Activated T-helper 9 cell treated with anti-CD3 and anti-CD28 coated beads, Interleukin-2, amount 50 U/mL, for 16 hours (primary cell): ENCODE measurements around the gene SLC38A11.

Experiments
- DNase-seq: peaks from one replicate; pipeline ENCODE4 v3.0.0-alpha.2; 2020; ENCODE audit warnings: low read depth

SLC38A11 gene

GRCh38 chr2:164913640-164914350 lies 41.5 kb downstream of the SLC38A11 start:
- no peak for DNase-seq

DNA sequence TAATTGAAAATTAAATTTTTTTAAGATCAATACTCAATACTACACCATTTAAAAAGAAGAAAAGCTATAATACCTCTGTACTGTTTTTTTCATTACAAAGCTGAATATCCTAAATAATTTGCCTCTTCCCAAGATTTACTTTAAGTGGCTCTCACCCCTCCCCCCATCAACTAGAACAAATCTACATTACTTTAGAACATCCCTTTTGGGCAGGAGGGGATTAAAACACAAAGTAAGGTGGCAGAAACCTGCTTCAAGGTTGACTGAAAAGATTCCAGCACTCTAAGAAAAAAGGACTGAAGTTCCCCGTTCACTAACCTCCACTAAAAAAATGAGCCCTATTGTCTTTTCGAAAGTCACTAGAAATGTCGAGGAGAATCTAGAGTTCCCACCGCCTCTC lies 42.3 kb downstream of the SLC38A11 start:
- DNase-seq = no peak

DNA sequence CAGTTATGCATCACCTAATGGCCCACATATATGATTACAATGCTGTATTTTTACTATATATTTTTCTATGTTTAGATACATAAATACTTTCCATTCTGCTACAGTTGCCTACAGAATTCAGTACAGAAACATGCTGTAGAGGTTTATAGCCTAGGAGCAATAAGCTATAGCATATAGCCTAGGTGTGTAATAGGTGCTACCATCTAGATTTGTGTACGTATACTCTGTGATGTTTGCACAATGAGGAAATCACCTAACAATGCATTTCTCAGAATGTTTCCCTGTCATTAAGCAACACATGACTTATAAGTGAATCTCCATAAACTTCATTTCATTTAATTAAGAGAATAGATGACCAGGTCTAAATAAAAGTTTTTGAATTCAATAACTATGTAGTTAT lies 43.5 kb downstream of the SLC38A11 start:
- DNase-seq = no peak

DNA sequence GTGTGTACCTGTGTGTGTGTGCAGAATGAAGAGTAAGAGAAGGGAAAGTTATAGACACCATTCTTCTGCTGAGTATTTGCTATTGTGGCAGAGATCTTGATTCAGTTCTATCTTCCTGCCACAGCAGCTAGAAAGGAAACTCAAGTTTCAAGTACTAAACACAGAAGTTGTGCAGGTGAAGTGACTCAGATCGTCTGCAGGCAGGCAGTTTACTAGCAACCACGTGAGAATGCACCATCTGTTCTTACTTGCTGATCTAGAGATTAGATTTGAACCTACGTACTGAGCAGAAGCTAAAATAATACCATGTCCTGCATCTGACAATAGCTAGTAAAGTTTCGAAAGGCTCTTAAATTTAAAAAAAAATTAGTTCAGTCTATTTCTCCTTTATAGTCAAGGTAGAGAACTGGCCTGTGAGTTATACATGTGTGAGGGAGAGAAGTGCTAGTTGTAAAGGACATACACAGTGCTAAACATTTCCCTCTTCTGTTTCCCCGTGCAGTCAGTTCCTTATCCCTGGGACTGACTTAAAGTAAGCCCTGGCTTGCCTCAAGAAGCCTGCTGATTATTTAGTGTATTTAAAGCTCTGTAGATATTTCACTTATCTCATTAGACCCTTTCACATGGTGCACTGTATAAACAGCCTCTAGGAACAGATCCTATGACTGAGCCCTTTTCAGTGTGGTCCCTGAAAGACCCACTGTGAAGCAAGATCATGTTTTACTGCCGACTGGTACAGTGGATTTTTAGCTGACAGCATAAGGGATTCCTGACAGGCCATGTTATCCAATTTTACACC lies 45.0 kb downstream of the SLC38A11 start:
- DNase-seq = no peak

DNA sequence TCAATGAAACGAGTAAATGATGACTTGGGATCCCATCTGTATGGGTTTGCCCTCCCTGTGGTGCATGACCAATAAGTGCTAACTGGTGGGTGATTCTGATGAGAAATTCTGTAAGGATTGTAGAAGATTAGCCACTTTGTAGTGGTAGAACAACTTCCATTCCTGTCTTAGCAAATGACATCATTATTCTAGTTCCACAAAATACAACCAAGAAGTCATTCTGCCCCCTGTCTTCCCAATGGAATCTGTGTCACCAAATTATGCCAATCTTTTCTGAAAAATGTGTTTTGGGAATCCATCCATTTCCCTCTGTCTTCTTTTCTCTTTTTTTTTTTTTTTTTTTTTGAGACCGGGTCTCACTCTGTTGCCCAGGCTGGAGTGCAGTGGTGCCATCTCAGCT lies 48.4 kb downstream of the SLC38A11 start:
- no peak for DNase-seq

- no peak for DNase-seq
Measured at GRCh38 chr2:164905307-164905706, 50.0 kb downstream of the SLC38A11 start.

GRCh38 chr2:164903951-164904350 lies 51.4 kb downstream of the SLC38A11 start:
- no peak for DNase-seq

DNA sequence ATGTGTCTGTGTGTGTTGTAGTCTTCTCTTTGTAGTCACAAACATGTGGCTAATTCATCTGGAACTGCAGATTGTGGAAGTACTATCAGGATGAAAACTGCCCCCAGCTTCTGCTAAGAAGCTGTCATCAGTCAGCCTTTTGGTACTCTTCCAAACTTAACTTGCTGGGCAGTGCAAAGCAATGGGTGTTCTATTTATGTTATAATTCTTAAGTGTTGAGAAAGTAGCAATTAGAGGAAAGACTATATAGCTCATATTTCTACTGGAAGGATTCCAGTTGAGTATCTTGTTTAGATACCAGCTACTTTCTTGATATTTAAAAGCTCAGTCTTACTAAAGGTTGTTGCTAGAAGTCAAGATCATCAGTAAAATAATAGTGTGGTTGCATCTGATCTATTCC lies 52.1 kb downstream of the SLC38A11 start:
- DNase-seq = no peak

- no peak for DNase-seq
Measured at GRCh38 chr2:164899121-164899520, 56.2 kb downstream of the SLC38A11 start.

GRCh38 chr2:164898475-164898874 lies 56.9 kb downstream of the SLC38A11 start:
- no peak for DNase-seq

GRCh38 chr2:164897469-164898260 lies 57.7 kb downstream of the SLC38A11 start:
- DNase-seq = no peak

DNA sequence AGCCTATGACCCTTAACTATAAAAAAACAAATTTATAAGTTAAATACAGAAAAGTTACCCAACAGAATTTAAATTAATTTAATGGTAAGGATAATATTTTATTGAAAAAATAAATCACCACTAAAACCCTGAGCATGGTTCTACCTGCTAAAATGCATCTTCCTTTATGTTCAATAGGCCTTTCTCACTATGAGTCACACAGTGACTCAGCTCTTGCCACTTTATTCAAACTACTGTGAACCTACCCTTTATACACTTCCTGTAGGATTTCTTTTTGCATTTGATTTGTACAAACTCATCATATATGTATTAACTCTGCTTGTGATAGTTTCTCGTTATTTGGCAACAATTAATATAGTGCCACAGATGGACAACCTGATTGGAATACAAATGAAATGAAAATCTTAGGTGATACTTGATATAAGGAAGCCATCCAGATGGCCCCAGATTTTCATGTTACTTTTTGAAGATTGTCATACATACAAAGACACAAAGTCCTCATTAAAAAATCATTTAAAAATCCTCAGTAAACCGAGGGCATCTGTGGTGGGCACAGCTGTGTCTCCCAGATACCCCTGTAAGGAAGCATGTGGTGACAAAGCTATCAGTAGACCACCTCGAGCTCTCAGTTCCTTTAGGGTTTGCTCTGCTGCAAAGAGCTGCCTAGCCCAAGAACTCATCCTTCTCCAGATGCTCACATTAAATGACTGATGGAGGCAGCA lies 58.5 kb downstream of the SLC38A11 start:
- DNase-seq = no peak

- DNase-seq = no peak
Measured at GRCh38 chr2:164896226-164896625, 59.1 kb downstream of the SLC38A11 start.

GRCh38 chr2:164891460-164891859 lies 63.9 kb downstream of the SLC38A11 start:
- no peak for DNase-seq

- no peak for DNase-seq
Measured at GRCh38 chr2:164890544-164890943, 64.8 kb downstream of the SLC38A11 start.

DNA sequence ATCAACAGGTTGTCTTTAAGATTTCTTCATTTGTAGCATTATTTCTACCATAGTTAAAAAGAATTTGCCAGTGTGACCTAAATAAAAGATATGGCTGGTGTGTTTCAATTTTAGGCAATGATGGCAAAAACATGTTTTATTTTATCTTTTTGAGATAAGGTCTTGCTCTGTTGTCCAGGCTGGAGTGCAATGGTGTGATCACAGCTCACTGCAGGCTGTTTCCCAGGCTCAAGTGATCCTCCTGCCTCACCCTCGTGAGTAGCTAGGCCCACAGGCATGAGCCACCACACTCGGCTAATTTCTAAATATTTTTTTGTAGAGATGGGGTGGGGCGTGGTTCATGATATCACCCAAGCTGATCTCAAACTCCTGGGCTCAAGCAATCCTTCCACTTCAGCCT lies 66.7 kb downstream of the SLC38A11 start:
- DNase-seq = no peak

GRCh38 chr2:164887434-164888144 lies 67.7 kb downstream of the SLC38A11 start:
- DNase-seq = no peak

GRCh38 chr2:164882276-164882675 lies 73.0 kb downstream of the SLC38A11 start:
- DNase-seq = no peak

DNA sequence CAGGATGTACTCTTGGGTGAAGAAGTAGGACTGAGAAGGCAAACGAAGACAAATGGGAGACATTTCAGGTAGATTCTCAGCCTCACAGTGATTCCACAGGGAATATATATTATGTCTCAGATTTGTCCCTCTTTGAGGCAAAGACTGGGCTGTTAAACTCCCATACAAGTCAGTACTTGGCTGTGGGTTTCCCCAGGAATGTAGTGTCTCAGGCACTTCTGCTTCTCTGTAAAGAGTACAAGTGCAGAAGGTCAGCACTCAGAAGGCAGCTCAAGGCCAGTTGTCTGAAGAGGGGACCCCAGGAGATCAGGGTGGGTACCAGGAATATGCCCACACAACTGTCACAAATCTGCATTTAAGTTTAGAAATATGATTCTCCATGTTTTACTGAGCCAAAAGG lies 73.8 kb downstream of the SLC38A11 start:
- no peak for DNase-seq

DNA sequence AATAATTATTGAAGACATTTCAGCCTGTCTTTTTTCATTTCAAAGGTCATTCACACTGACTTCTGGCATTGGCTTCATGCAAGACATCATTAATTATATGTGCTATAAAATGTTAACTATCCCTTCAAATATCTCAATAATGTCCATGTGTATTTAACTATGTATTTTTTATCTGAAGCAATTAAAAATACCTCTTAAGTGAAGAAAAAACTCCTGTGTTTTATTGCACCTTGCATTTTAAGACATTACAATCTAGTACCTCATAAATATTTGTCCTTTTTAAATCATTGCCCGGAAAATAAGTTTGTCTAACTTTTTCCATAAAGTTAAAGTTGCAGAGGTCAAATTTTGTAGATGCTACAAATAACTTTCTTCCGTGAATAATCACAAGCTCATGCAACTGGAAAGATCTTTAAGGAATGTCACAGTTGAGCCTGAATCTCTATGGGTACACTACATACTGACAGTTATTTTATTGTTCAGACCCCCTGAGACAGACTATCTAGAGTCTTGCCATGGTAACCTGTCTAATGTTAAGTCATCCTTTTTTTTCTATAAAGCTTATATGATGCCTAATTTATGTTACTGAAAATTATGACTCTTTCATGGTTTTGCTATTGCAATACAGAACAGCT lies 75.3 kb downstream of the SLC38A11 start:
- no peak for DNase-seq

DNA sequence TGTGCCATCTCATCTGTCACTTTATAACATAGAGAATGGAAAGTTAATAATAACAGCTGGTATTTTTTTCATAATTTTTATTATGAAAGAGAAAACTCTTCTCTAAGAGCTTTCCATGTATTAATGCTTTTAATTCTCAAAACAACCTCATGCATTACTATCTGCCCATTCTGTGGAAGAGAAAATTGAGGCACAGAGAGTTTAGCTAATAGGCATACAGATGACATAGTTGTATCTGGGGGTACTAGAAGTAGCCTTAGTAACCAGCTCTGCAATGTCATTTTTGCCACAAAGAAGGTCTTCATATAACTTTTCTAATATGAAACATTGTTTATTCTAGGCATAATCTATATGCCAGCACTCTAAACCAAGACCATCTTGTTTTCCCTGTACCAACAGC lies 77.4 kb downstream of the SLC38A11 start:
- DNase-seq = no peak
